IMR-90 (cell line): Measurements from ENCODE around the gene EDC4. TPM values are rescaled to one million over a fixed set of nuclear protein-coding genes. Genes with fewer than 3 reads are reported as not detected.

Experiments used
- ATAC-seq: fragments of 200-7000 bp; cut with Tn5 transposase; 2 replicates; pipeline ENCODE4 v1.9.1; 2020; ENCODE audit warnings: low read depth, mild to moderate bottlenecking, moderate library complexity
- BruUV-seq: library from RNA; stranded (reverse); fragments of 400-500 nt; replicated peaks from 2 replicates; lab custom pipeline; 2021; lab: Mats Ljungman, UMichigan
- CTCF ChIA-PET: fragments of 300-600 bp; formaldehyde crosslinking; extraction: SDS; loops from one replicate; lab custom pipeline; 2021; ENCODE audit warnings: antibody characterized with exemption; lab: Yijun Ruan, JAX
- POLR2A ChIA-PET: fragments of 300-600 bp; sonication (Branson Sonifier 250); formaldehyde crosslinking; loops from one replicate; lab custom pipeline; 2022; ENCODE audit warnings: antibody characterized with exemption; ENCODE audit not compliant: unreplicated experiment; lab: Charles Lee
- DNase-seq: peaks from one replicate; pipeline ENCODE4 v3.0.0; 2013
- H2AFZ ChIP-seq: replicated peaks from 2 replicates; pipeline ENCODE3; 2013; ENCODE audit warnings: low read length, mild to moderate bottlenecking; ENCODE audit not compliant: poor library complexity
- H2AK5ac ChIP-seq: 2 replicates; pipeline ENCODE4 v1.6.1; 2013; ENCODE audit warnings: low read depth, low read length, inconsistent platforms
- H2AK9ac ChIP-seq: replicated peaks from 2 replicates; pipeline ENCODE3; 2013; ENCODE audit warnings: mild to moderate bottlenecking, low read depth, low read length, moderate library complexity; ENCODE audit not compliant: poor library complexity
- H2BK120ac ChIP-seq: 2 replicates; pipeline ENCODE4 v1.6.1; 2013; ENCODE audit warnings: low read depth, low read length, inconsistent platforms
- H2BK15ac ChIP-seq: 3 replicates; pipeline ENCODE4 v1.6.1; 2013; ENCODE audit warnings: low read depth, low read length, inconsistent platforms
- H2BK20ac ChIP-seq: 2 replicates; pipeline ENCODE4 v1.6.1; 2013; ENCODE audit warnings: low read depth, mild to moderate bottlenecking, inconsistent platforms, low read length, moderate library complexity
- H2BK5ac ChIP-seq: 2 replicates; pipeline ENCODE4 v1.6.1; 2013; ENCODE audit warnings: mild to moderate bottlenecking, low read depth, low read length, inconsistent platforms; ENCODE audit not compliant: poor library complexity, severe bottlenecking
- H3K14ac ChIP-seq: replicated peaks from 2 replicates; pipeline ENCODE4 v1.6.1; 2013; ENCODE audit warnings: low read depth, low read length, inconsistent platforms
- H3K18ac ChIP-seq: 2 replicates; pipeline ENCODE4 v1.6.1; 2013; ENCODE audit warnings: low read depth, low read length, control low read depth
- H3K23ac ChIP-seq: 2 replicates; pipeline ENCODE4 v1.6.1; 2013; ENCODE audit warnings: low read depth, low read length, inconsistent platforms
- H3K27ac ChIP-seq: 2 replicates; pipeline ENCODE4 v1.5.1; 2013; ENCODE audit warnings: mild to moderate bottlenecking, control low read depth, low read length; ENCODE audit not compliant: insufficient read depth
- H3K27me3 ChIP-seq: 2 replicates; pipeline ENCODE4 v1.6.1; 2013; ENCODE audit warnings: low read length; ENCODE audit not compliant: control insufficient read depth, insufficient read depth
- H3K36me3 ChIP-seq: 2 replicates; pipeline ENCODE4 v1.6.1; 2013; ENCODE audit warnings: low read length, mixed read lengths; ENCODE audit not compliant: control insufficient read depth, insufficient read depth
- H3K4ac ChIP-seq: 2 replicates; pipeline ENCODE4 v1.6.1; 2013; ENCODE audit warnings: low read depth, low read length, inconsistent platforms
- H3K4me1 ChIP-seq: 2 replicates; pipeline ENCODE4 v1.6.1; 2013; ENCODE audit warnings: low read length, mixed read lengths; ENCODE audit not compliant: control insufficient read depth, insufficient read depth
- H3K4me2 ChIP-seq: 2 replicates; pipeline ENCODE4 v1.6.1; 2013; ENCODE audit warnings: low read depth, mild to moderate bottlenecking, control low read depth, low read length, moderate library complexity
- H3K4me3 ChIP-seq: 2 replicates; pipeline ENCODE4 v1.5.1; 2013; ENCODE audit warnings: low read depth, mild to moderate bottlenecking, control low read depth, low read length, moderate library complexity; ENCODE audit not compliant: insufficient read depth
- H3K56ac ChIP-seq: 2 replicates; pipeline ENCODE4 v1.6.1; 2013; ENCODE audit warnings: low read length, inconsistent platforms; ENCODE audit not compliant: insufficient read depth; ENCODE audit errors: extremely low read depth
- H3K79me1 ChIP-seq, 2 experiments: 2 replicates each; pipeline ENCODE4 v1.6.1; 2013; ENCODE audit warnings: low read length in 2 of 2, inconsistent platforms in 1 of 2, low read depth in 1 of 2
- H3K9ac ChIP-seq: 2 replicates; pipeline ENCODE4 v1.6.1; 2013; ENCODE audit warnings: low read depth, low read length, control low read depth
- H3K9me1 ChIP-seq: 2 replicates; pipeline ENCODE4 v1.6.1; 2013; ENCODE audit warnings: low read length, inconsistent platforms; ENCODE audit not compliant: insufficient read depth
- H3K9me3 ChIP-seq: 2 replicates; pipeline ENCODE4 v1.6.1; 2013; ENCODE audit warnings: low read length; ENCODE audit not compliant: control insufficient read depth, insufficient read depth
- H4K20me1 ChIP-seq: 2 replicates; pipeline ENCODE4 v1.6.1; 2013; ENCODE audit warnings: low read length, inconsistent platforms; ENCODE audit not compliant: insufficient read depth
- H4K5ac ChIP-seq: 2 replicates; pipeline ENCODE4 v1.6.1; 2013; ENCODE audit warnings: mild to moderate bottlenecking, low read depth, low read length, control low read depth
- H4K8ac ChIP-seq, 2 experiments: 2 replicates each; pipeline ENCODE4 v1.6.1; 2013; ENCODE audit warnings: low read depth in 2 of 2, low read length in 2 of 2, control low read depth in 1 of 2, inconsistent platforms in 1 of 2
- H4K91ac ChIP-seq: 2 replicates; pipeline ENCODE4 v1.6.1; 2013; ENCODE audit warnings: low read depth, low read length, inconsistent platforms; ENCODE audit not compliant: insufficient read depth
- CTCF ChIP-seq: conservative IDR thresholded peaks from 2 replicates; pipeline ENCODE4 v1.5.1; 2012; ENCODE audit warnings: mild to moderate bottlenecking, low read depth, low read length, improper control_type of control experiment
- ELK1 ChIP-seq: fragments of 150-350 bp; IDR thresholded peaks from 2 replicates; pipeline ENCODE4 v1.6.1; 2016; ENCODE audit warnings: low read depth, mild to moderate bottlenecking, low read length, moderate library complexity, borderline replicate concordance
- MAFK ChIP-seq: IDR thresholded peaks from 2 replicates; pipeline ENCODE4 v1.6.1; 2012; ENCODE audit warnings: low read depth, low read length, improper control_type of control experiment
- MAZ ChIP-seq: IDR thresholded peaks from 2 replicates; pipeline ENCODE4 v1.6.1; 2012; ENCODE audit warnings: low read depth, mild to moderate bottlenecking, low read length, improper control_type of control experiment, moderate library complexity, borderline replicate concordance
- MXI1 ChIP-seq: IDR thresholded peaks from 2 replicates; pipeline ENCODE4 v1.6.1; 2012; ENCODE audit warnings: low read depth, mild to moderate bottlenecking, low read length, moderate library complexity, borderline replicate concordance
- RAD21 ChIP-seq: IDR thresholded peaks from 2 replicates; pipeline ENCODE4 v1.6.1; 2012; ENCODE audit warnings: low read length, improper control_type of control experiment
- WGBS, 2 experiments: methylation state at CpG; one replicate each; pipeline versions ENCODE4 v1.1.5 to v1.1.7; 2013; ENCODE audit warnings: missing lambda C conversion rate in 2 of 2; ENCODE audit not compliant: insufficient read length in 1 of 2; ENCODE audit errors: extremely low coverage in 2 of 2; 5-methylcytosine and 5-hydroxymethylcytosine counted together
- dilution Hi-C: fragments of 300-500 bp; cut with HindIII; formaldehyde crosslinking; loops from one replicate; pipeline ENCODE4 v1.14.3; 2018; ENCODE audit warnings: low sequenced_read_pairs; ENCODE audit not compliant: unreplicated experiment
- in situ Hi-C: fragments of 300-500 bp; cut with MboI; formaldehyde crosslinking; loops from 3 replicates; pipeline ENCODE4 v1.14.3; 2019; ENCODE audit warnings: low sequenced_read_pairs, inconsistent platforms, mixed read lengths
- intact Hi-C: fragments of 100-400 bp; cut with micrococcal nuclease; formaldehyde crosslinking; loops from 2 replicates; pipeline ENCODE4 v1.10.0; 2022
- polyA plus RNA-seq, 3 experiments: library from polyadenylated mRNA; depleted of rRNA; stranded (reverse); fragments of >200 nt; gene quantifications; 2 replicates each; pipeline ENCODE4 v1.2.3, GENCODE V29; 2012; ENCODE audit warnings: low replicate concordance in 1 of 3
- total RNA-seq: library from RNA; depleted of rRNA; stranded (reverse); fragments of >200 nt; gene quantifications from 2 replicates; pipeline ENCODE4 v1.2.3, GENCODE V29; 2012

The EDC4 gene
- total and polyA plus RNA-seq, 2 of the 4 experiments (the other 2 are of a cell fraction), result 33.2 to 64.0 TPM

DNA sequence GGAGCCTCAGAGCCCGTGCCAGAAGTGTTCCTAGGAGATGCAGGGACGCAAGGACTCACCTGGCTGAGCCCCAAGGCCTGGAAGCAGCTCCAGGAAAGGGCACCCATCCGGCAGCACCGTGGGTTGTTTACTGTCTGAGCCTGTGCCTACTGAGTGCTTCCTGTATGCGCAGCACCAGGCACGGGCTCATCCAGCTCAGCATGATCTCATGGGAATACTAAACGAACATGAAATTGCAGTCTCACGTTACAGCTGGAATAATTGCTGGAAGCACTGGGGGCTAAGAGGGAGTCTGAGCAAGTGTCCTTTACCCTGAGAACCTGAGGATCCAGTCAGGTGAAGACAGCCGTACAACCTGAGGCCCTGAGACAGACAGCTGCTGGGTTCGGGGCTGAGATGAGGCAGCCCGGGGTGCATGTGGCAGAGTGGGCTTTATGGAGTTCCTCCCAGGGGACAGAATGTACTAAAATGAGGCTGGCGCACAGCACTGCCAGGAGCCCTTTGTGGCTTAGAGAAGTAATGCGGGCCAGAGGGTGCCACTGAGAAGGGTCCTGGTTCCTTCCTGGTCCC lies 53.4 kb downstream of the EDC4 start:
- Histone ChIP-seq H3K4ac (no peak overlapping the region), H3K56ac (no peak overlapping the region), H4K8ac (no peak overlapping the region), H2BK120ac (no peak overlapping the region), H3K9me3 (no peaks in the 10 kb centered on the region), H3K4me1 (no peaks in the 10 kb centered on the region), H3K23ac (no peak overlapping the region), H3K4me2 (no peak overlapping the region), H2AK5ac (no peak overlapping the region), H2BK20ac (no peak overlapping the region), H4K91ac (no peak overlapping the region), H3K18ac (no peak overlapping the region), H2AK9ac (no peak overlapping the region), H4K20me1 (peaks cover 53% of the 10 kb centered on the region), H3K36me3 (peaks cover 29% of the 10 kb centered on the region), H3K14ac (no peak overlapping the region), H3K79me1 (peaks cover 5 to 44% of the 10 kb centered on the region in 2 experiments; a peak in 2 of 4 replicates), H3K27me3 (no peaks in the 10 kb centered on the region), H3K9ac (no peak overlapping the region), H2BK5ac (no peak overlapping the region), H3K4me3 (no peak overlapping the region), H3K27ac (no peak overlapping the region), H2AFZ (no peak overlapping the region), H2BK15ac (no peak overlapping the region), H3K9me1 (no peaks in the 10 kb centered on the region), H4K5ac (no peak overlapping the region)
- 73% methylated on average over 8 of the region's 13 CpGs; no CpG with 5 or more reads in 1 of the 2 experiments for WGBS, 2 experiments
- BruUV-seq, result no TSS peak
- dilution Hi-C loops, result no loop called here
- POLR2A ChIA-PET, result no interaction called here
- CTCF ChIA-PET, result interaction anchor here (1.3 kb wide), 1 partner anchor 110 kb away, joined by 4 read pairs; no protein-coding TSS in a partner anchor
- intact Hi-C loops, result no loop called here
- ATAC-seq, result peak; percentile 9; the same call in 1 of the 2 replicates
- DNase-seq, result peak; percentile 30
- TF ChIP-seq RAD21, result 0 out of 2 replicates have a peak, but pooled peaks have one; percentile 4
- TF ChIP-seq MXI1, result no peak
- no peak for TF ChIP-seq CTCF
- TF ChIP-seq MAFK, result no peak
- no peak for TF ChIP-seq ELK1
- no peak for TF ChIP-seq MAZ
- in situ Hi-C loops, result loop anchor here (5.0 to 25.0 kb wide), 3 partner anchors 114 to 389 kb away; partner anchors contain the start of gene RIPOR1
